HG03432 (cell line): ENCODE measurements around the gene IMPDH1.
"Not testable (repeated sequence)": the region's sequence is repeated elsewhere in the genome, so short reads cannot be mapped to it uniquely, and the experiment has no call there.

Experiments used
- ATAC-seq: cut with Tn5 transposase; IDR thresholded peaks from one replicate; pipeline ENCODE4 v1.9.1; 2021; ENCODE audit warnings: mild to moderate bottlenecking, moderate library complexity; ENCODE audit not compliant: unreplicated experiment

The IMPDH1 gene

DNA sequence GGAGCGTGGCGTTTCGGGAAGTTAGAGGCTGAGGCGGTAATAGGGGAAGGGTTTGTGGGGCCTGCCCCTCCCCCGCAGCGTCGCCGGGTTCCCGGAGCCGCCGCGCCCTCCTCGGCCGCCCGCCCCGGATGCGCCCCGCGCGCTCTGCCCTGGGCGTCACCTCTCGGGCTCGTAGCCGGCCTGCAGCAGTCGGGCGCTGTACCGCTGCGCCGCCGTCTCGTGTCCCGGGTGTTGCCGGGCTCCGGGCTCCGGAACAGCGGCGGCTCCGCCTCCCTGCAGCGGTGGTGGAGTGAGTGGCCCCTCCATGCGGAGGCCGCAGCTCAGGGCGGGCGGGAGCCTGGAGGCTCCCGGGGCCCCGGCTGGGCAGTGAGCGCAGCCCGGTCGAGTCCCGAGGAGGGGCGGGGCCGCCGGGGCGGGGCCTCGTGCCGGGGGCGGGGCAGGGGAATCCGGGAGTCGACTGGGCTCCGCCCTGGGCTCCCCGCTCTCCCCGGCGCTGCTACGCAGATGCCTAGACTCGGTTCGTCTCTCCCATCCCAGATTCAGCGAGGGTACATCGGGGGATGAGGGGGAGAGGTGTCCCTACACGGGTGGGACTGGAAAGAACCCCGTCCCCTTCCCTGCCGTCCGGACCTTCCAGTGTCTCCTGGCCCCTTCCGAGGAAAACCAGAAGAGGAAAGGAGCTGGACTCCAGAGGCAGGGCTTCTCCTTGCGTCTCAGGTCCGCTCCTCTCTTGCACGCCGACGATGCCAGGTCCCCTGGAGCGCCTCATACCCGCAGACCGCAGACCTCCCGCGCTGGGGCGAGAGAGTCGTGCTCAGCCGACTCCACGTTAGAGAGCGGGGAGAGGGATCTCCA, at the start of gene IMPDH1:
IMPDH1 (minus strand) TSS at position 387 of the 855 bp plus-strand sequence; CDS start at position 306, 81 bp downstream.
- ATAC-seq = peak; percentile 86

DNA sequence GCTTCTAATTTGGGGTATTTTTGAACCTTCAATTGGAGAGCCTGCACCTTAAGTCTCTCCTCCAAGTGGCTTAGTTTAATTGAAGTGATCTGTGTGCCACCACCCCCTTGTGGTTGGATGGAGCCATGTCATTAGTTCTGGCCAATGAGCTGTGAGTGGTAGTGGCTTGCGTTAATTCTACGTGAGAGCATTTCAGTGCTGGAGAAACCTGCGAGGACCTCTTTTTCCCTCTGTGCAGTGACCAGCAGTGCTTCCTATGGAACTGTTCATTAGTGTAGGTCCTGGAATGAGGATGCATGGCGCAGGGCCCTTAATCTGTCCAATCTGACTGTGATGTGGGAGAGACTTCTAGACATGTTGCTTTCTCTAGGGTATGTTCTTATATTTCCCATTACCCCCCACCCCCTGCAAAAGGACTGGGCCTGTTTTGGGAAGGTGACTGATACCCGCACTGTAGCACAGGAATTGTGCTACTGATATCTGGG, 49.7 kb upstream of the IMPDH1 start:
- peak; percentile 36 for ATAC-seq

DNA sequence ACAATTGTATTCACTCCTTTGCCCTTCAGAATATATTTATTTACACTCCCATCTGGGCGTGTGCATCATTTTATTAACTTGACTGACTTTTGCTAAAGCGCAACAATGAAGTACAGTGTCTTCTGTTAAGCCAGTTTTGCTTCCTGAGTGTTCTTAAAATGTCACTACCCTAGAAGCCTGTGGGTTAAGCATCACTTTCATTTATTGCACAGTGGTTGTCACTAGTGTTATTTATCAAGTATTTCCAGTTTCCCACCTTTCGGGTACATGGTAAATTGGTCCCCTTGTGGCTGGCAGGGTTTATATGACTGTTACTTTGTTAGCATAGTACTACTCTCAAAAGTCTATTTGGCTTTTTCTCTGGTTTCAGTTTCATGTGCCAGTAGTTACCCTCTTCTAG, 49.2 kb upstream of the IMPDH1 start:
- peak; percentile 29 for ATAC-seq

DNA sequence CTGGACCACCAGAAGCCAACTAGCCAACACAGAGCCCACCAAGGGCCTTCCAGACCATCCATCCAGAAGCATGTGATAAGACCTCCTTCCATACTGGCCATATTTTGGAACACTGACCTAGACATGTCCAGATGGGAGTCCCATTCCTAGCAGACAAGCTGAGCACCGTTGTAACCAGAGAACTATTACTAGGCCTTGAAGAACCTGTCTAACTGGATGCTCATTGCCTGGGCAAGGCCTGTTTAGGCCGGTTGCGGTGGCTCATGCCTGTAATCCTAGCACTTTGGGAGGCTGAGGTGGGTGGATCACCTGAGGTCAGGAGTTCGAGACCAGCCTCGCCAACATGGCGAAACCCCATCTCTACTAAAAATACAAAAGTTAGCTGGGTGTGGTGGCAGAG, 47.6 kb upstream of the IMPDH1 start:
- not testable (repeated sequence) for ATAC-seq

DNA sequence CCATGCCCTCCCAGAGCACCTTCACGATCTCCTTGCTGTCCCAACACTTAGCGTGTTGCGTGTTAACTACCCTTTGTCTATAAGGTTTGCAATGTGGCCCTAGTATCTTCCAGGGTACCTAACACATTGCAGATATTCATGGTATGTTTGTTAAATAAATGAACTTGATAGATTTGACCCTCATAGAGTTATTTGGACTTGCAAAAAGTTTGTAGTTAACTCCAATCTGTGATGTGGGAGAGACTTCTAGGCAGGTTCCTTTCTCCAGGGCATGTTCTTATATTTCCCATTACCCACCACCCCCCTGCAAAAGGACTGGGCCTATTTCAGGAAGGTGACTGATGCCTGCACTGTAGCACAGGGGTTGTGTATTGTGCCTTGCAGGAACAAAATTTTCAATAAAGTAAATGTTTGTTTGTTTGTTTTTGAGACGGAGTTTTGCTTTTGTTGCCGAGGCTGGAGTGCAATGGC, 46.5 kb upstream of the IMPDH1 start:
- no peak for ATAC-seq

DNA sequence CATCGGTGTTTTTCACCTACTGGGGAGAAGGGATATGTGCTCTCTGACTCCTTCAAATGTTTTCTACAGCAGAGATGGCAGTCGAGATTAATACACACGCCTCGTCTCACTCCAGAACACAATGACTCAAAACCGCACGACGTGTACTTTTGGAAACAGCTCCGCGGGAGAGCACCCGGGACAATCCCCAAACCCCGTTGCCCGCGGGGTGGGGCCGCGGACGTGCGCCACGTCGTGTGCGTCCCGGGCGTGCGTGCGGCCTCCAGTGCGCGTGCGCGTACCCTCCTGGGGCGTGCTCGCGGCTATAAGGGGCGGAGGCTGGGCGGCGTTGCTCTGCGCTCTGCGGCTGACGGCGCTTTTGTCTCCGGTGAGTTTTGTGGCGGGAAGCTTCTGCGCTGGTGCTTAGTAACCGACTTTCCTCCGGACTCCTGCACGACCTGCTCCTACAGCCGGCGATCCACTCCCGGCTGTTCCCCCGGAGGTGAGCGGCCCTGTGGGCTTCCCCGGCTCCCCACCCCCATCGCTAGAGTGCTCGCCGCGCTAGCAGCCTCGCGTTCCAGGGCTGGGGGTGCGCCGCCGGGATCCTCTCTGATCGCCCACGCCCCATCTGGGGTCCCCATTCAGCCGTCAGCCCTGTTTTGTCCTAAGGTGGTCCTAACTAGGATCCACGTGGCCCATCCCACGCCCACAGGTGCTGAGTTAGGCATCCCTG, 45.9 kb upstream of the IMPDH1 start, which contains the start of gene HILPDA:
HILPDA (plus strand) TSS at position 336 of the 712 bp plus-strand sequence. CDS start 1,391 bp downstream, outside the sequence.
- ATAC-seq = peak; percentile 89

DNA sequence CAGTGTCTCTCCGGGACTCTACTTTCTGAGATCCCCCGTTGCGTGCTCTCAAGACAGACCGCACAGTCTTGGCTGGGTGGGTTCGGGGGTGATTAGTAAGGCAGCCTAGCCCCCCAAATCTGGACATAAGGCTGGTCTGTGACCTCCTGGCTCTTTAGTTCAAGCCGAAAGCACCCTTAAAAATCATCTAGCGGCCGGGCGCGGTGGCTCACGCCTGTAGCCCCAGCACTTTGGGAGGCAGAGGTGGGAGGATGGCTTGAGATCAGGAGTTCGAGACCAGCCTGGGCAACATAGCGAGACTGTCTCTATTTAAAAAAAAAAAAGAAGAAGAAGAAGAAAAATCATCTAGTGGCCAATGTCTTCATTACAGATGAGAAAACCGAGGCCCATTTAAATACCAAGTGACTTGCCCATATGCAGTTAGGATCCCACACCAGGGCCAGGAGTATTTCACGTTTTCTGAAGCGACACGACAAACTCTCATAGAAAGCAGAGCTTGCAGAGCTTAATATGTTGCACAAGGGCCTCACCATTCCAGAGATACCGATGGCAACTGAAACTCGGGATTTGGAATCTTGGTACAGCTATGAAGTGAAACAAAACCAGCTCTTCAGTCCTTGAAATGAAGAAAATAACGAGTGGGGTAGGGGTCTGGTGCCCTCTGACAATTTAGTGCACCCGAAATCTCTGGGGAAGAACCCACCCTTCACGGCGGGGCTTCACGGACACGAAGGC, 45.2 kb upstream of the IMPDH1 start:
- ATAC-seq = no peak

DNA sequence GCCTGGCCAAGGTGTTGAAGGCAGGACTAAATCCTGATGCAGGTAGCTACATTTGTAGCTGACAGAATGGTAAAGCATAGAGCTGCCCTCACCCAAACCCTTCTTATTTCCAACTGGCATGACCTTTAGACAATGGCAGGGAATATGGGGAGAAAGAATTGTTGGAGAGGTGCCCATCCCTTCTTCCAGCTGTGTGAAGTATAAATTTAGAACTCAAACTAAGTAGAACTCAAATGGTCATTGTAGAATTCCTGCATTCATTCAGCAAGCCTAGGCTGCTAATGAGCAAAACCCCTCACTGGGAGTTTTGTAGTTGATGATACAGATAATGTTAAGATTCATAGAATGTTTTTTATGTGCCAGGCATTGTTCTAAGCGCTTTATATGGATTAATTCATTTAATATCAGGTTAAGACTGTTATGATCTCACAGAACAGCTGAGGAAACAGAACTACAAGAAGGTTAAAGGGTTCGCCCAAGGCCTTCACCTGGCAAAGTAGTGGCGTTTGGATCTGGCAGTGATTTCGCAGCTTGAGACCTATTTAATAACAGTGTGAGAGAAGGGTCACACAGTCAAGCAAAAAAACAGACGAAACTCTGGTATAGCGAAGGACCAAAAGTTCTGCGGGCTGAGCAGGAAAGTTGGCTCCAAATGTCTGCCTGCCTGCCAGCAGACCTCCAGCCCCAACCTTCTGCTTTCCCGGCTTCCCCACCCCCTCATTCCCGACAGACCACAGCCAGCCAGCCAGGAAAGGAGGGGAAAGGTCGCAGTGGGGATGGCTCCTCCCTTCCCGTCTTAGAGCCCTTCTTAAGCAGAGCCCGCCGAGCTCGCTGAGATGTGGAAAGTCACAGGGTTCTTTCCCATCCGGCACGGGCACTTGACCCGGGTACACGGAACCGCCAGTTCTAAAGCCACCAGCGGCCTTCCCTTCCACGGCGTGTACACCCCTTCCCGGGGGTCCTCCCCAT, 44.3 kb upstream of the IMPDH1 start:
- ATAC-seq = no peak

DNA sequence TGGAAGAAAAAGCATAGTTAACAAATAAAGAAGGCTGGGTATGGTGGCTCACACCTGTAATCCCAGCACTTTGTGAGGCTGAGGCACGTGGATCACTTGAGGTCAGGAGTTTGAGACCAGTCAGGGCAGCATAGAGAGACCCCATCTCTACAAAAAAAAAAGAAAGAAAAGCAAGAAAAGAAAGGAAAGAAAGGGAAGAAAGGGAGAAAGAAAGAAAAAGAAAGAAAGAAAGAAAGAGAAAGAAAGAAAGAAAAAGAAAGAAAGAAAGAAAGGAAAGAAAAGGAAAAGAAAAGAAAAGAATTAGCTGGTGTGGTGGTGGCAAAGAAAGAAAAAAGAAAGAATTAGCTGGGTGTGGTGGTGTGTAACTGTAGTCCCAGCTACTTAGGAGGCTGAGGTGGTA, 42.8 kb upstream of the IMPDH1 start:
- ATAC-seq = no peak

DNA sequence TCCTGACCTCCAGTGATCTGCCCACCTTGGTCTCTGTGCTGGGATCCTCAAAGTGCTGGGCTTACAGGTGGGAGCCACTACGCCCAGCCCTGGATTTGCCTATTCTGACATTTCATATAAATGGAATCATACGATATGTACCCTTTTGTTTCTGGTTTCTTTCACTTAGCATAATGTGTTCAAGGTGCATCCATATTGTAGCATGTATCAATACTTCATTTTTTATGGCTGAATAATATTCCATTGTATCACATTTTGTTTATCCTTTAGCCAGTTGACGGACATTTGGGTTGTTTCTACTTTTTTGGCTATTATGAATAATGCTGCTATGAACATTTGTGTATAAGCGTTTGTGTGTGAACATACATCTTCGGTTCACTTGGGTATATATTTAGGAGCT, 41.1 kb upstream of the IMPDH1 start:
- no peak for ATAC-seq

DNA sequence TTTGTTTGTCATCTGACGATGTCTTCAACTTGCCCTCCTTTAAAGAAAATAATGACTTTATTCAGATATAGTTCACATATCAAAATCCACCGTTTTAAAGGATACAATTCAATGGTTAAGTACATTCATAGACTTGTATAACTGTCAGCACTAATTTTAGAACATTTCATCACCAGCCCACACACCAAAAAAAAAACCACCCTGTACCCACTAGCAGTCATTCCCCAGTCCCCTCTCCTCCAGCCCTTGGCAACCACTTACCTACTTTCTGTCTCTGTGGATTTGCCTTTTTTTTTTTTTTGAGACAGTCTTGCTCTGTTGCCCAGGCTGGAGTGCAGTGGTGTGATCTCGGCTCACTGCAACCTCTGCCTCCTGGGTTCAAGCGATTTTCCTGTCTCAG, 40.6 kb upstream of the IMPDH1 start:
- peak; percentile 41 for ATAC-seq

DNA sequence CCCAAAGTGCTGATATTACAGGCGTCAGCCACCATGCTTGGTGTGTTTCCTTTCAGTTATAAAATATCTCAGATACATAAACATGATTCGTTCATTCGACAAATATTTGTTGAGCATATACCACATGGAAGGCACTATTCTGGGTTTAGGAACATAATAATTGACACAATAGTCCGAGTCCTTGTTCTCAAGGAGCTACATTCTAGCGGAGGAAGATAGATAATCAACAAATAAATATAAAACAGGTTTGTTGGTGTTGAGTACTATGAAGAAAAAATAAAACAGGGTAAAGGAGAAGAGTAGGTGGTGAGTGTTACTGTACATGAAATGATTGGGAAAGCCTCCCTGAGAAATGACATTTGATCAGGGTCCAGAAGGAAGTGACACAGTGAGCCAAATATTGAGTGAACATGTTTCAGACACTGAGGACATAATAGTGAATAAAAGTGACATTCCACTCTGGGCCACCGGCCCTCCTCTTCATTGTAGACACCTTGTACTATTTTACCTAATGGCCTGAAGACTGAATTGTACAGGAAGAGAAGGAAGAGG, 39.0 kb upstream of the IMPDH1 start:
- ATAC-seq = no peak

DNA sequence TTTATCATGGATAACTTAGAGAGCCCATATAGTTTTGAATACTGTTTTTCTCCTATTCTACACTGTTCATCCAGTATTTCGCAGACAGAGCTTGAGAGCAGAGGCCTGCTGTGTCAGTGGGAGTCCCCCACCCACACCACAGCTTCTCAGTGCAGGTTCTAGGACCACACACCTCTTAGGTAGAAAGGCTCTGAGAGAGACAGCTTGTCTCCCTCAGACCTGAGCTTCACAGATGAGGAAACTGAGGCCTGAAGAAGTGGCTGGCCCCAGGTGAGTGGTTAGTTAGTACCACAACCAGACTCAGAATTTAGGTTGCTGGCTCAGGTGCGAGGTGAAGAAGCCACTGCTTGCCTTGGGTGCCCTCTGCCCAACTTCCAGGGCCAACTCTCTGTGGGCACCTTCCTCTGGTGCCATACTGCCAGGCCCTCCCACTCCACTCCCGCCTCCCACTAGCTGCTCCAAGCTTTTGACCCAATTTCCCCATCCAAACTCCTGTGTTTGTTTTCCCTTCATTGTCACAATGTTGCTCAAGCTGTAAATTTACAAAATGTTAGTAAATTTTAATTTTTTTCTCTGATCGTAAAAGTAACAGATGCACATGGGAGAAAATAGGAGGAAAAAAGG, 38.3 kb upstream of the IMPDH1 start:
- ATAC-seq = no peak

DNA sequence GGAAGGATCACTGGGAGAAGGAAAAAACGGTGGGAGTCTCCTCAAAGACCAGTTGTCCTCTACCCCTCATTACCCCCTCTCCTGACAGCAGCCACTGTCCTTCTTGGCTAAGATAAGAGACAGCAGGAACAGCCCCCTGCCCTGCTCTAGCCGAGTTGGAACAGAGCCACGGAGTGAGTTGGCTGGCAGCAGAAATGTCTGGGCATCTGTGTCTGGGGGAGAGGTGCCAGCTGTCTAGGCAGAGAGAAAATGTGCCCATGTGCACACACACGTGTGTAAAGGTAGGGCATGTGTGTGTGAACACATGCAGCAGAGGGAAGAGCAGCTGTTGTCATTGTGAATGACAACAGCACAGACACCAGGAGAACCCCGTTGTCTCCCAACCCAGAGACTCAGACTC, 36.5 kb upstream of the IMPDH1 start:
- no peak for ATAC-seq

DNA sequence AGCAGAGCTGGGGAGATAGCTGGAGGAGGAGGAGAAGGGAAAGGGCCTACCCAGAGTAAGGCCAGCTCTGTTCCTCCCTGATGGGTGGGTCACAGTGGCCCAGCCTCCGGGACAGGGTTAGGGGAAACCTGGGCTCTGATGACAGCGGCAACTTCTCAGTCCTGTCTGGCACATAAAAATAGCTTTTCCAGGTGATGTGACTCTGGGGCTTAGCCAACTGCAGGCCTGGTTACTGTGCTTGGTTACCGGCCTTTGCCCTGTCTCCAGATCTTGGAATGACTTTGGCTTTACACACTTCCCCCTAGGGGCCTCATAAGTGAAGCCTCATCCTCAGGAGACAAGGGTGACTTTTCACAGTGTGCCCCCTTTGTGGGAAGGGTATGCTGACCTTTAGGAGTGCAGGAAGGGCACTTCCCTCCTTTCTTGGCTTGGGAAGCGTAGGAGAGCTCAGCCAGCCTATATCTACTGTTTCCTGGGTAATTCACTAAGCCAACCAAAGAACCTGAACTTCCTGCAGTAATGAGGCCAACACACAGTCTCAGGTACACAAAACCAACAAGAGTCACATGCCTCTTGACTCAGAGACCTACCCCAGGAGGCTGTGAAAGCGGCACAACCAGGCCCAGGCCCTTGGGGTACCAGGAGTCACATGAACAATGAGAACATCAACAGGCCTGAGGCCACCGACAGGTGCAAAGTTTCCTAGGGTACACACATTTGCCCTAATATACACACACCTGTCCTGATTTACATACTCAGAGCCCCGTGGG, 34.2 kb upstream of the IMPDH1 start:
- no peak for ATAC-seq

DNA sequence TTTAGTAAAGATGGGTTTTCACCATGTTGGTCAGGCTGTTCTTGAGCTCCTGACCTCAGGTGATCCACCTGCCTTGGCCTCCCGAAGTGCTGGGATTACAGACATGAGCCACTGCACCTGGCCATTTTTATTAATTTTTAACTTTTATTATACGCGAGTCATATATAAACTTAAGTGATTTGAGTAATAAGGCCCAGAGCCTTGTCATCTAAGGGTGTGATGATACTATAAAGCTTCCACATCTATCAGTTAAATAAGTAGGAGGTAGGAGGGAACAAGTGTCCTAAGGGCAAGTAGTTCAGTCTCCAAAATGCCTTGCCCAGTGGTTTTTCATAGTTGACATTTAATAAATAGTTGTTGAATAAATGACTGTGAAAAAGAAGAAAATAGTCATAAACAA, 32.6 kb upstream of the IMPDH1 start:
- no peak for ATAC-seq

DNA sequence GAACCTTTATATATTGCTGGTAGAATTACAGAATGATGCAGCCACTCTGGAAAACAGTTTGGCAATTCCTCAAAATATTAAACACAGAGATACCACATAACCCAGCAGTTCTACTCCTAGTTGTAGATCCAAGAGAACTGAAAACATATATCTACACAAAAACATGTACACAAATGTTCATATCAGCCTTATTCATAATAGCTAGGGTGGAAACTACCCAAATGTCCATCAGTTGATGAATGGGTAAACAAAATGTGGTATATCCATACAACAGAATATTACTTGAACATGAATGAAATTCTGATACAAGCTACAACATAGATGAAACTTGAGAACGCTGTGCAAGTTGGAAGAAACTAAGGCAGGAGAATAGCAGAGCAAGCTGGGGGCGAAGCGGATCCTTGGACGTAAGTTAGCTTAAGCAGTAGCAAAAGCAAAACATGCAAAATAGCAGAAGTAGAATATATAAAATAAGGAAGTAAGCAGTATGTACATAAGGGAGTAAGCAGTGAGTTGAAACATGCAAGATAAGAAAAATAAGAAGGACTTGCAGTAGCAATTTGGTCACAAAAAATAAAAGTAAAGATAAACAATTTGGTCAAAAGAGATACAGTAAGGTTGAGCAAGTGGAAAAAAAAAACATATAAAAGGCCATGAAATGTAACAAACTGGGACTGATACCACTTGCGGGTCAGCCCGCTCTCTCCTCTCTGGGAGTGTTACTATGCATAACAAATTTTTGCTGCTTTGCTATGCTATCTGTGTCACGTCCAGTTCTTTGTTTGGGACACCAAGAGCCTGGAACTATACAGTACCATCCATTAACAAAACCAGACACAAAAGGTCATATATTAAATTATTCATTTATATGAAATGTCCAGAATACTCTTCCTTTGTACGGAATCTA, 27.9 kb upstream of the IMPDH1 start:
- peak; percentile 72 for ATAC-seq
